SK-N-SH (cell line): ENCODE measurements around the gene TBCE. TPM values are rescaled to one million over a fixed set of nuclear protein-coding genes. Genes with fewer than 3 reads are reported as not detected.

Experiments
- CTCF ChIA-PET: fragments of 300-600, 350-600 bp; formaldehyde crosslinking; extraction: SDS; loops from one replicate; lab custom pipeline; 2021; lab: Yijun Ruan, JAX
- POLR2A ChIA-PET: fragments of 350-600 bp; sonication (Branson Sonifier 250); formaldehyde crosslinking; extraction: SDS; loops from one replicate; lab custom pipeline; 2020; ENCODE audit warnings: antibody characterized with exemption, inconsistent platforms; lab: Yijun Ruan, JAX
- DNase-seq: peaks from one replicate; pipeline ENCODE4 v3.0.0; 2012
- H2AFZ ChIP-seq: fragments of 200-600 bp; sonication (generic); 2 replicates; pipeline ENCODE4 v1.8.1; 2016; ENCODE audit warnings: antibody characterized with exemption, mild to moderate bottlenecking, low read depth
- H3F3A ChIP-seq: fragments of 200-600 bp; sonication (generic); replicated peaks from 2 replicates; pipeline ENCODE3; 2016; ENCODE audit warnings: antibody characterized with exemption, mild to moderate bottlenecking; ENCODE audit not compliant: insufficient read depth
- H3K27ac ChIP-seq, 2 experiments: fragments of 200-500 bp in 1 of 2; fragments of 200-600 bp in 1 of 2; sonication (Bioruptor generic) in 1 of 2; sonication (generic), shearing (Covaris generic) in 1 of 2; 2 replicates each; pipeline versions ENCODE4 v1.5.1 to v1.6.1; 2014 to 2016; ENCODE audit warnings: low read depth in 2 of 2, inconsistent platforms in 1 of 2, low read length in 1 of 2, mild to moderate bottlenecking in 1 of 2, mixed read lengths in 1 of 2
- H3K27me3 ChIP-seq: fragments of 200-600 bp; sonication (generic), shearing (Covaris generic); 2 replicates; pipeline ENCODE4 v1.6.1; 2016; ENCODE audit warnings: mixed run types; ENCODE audit not compliant: insufficient read depth
- H3K36me3 ChIP-seq, 2 experiments: fragments of 200-500 bp in 1 of 2; fragments of 200-600 bp in 1 of 2; sonication (Bioruptor generic) in 1 of 2; sonication (generic) in 1 of 2; replicated peaks in 1 of 2; 2 replicates each; pipeline versions ENCODE3 to v1.5.1; 2014 to 2016; ENCODE audit warnings: low read length in 1 of 2, mild to moderate bottlenecking in 1 of 2; ENCODE audit not compliant: insufficient read depth in 2 of 2, control insufficient read depth in 1 of 2
- H3K4me1 ChIP-seq, 2 experiments: fragments of 200-500 bp in 1 of 2; fragments of 200-600 bp in 1 of 2; sonication (Bioruptor generic) in 1 of 2; sonication (generic), shearing (Covaris generic) in 1 of 2; 2 replicates each; pipeline versions ENCODE4 v1.5.1 to v1.6.1; 2014 to 2016; ENCODE audit warnings: low read depth in 1 of 2, low read length in 1 of 2, mixed run types in 1 of 2; ENCODE audit not compliant: insufficient read depth in 2 of 2, control insufficient read depth in 1 of 2
- H3K4me2 ChIP-seq: fragments of 200-600 bp; sonication (generic), shearing (Covaris generic); 2 replicates; pipeline ENCODE4 v1.6.1; 2017; ENCODE audit warnings: mixed run types
- H3K4me3 ChIP-seq, 2 experiments: fragments of 200-500 bp in 1 of 2; fragments of 200-600 bp in 1 of 2; sonication (Bioruptor generic) in 1 of 2; sonication (generic), shearing (Covaris generic) in 1 of 2; 2 replicates each; pipeline versions ENCODE4 v1.5.1 to v1.8.1; 2014 to 2016; ENCODE audit warnings: low read depth in 2 of 2, inconsistent platforms in 1 of 2, low read length in 1 of 2, mild to moderate bottlenecking in 1 of 2, mixed read lengths in 1 of 2, moderate library complexity in 1 of 2
- H3K79me2 ChIP-seq: fragments of 200-600 bp; sonication (generic); 2 replicates; pipeline ENCODE4 v1.8.1; 2017; ENCODE audit warnings: mild to moderate bottlenecking; ENCODE audit not compliant: insufficient read depth
- H3K9ac ChIP-seq: fragments of 200-600 bp; sonication (generic); 2 replicates; pipeline ENCODE4 v1.6.1; 2017; ENCODE audit warnings: mixed run types
- H3K9me2 ChIP-seq: fragments of 200-600 bp; sonication (generic); 2 replicates; pipeline ENCODE4 v1.6.1; 2017; ENCODE audit warnings: mixed run types
- H3K9me3 ChIP-seq: fragments of 200-600 bp; sonication (generic); 2 replicates; pipeline ENCODE4 v1.6.1; 2017; ENCODE audit warnings: mixed run types, mild to moderate bottlenecking, moderate library complexity
- H4K20me1 ChIP-seq: fragments of 200-600 bp; sonication (generic); 2 replicates; pipeline ENCODE4 v1.6.1; 2017; ENCODE audit warnings: mild to moderate bottlenecking, mixed run types; ENCODE audit not compliant: insufficient read depth
- EP300 ChIP-seq, 2 experiments: IDR thresholded peaks; 2 replicates each; pipeline versions ENCODE4 v1.4.0 to v1.6.1; 2012; ENCODE audit warnings: borderline replicate concordance in 1 of 2, low read depth in 1 of 2, low read length in 1 of 2
- EZH2phosphoT487 ChIP-seq: fragments of 200-600 bp; sonication (generic); IDR thresholded peaks from 2 replicates; pipeline ENCODE4 v1.6.1; 2017; ENCODE audit warnings: low read depth, mixed run types, mild to moderate bottlenecking, antibody characterized with exemption, moderate library complexity, borderline replicate concordance
- FOXJ3 ChIP-seq: sonication (generic); formaldehyde crosslinking; IDR thresholded peaks from 2 replicates; pipeline ENCODE4 v1.5.1; 2020; ENCODE audit warnings: mild to moderate bottlenecking, missing genetic modification reagents
- FOXM1 ChIP-seq: IDR thresholded peaks from 2 replicates; pipeline ENCODE4 v1.4.0; 2012; ENCODE audit warnings: low read depth, mild to moderate bottlenecking
- MEF2A ChIP-seq: IDR thresholded peaks from 2 replicates; pipeline ENCODE4 v1.4.0; 2012; ENCODE audit warnings: low read depth, borderline replicate concordance
- NRF1 ChIP-seq: IDR thresholded peaks from 2 replicates; pipeline ENCODE4 v1.6.1; 2012; ENCODE audit warnings: low read depth, mild to moderate bottlenecking, low read length
- POLR2AphosphoS5 ChIP-seq: IDR thresholded peaks from 2 replicates; pipeline ENCODE4 v1.6.1; 2012; ENCODE audit warnings: low read depth, low read length
- SIN3A ChIP-seq: IDR thresholded peaks from 2 replicates; pipeline ENCODE4 v1.6.1; 2012; ENCODE audit warnings: low read depth, mild to moderate bottlenecking, low read length, moderate library complexity, borderline replicate concordance
- YY1 ChIP-seq: IDR thresholded peaks from 2 replicates; pipeline ENCODE4 v1.4.0; 2012; ENCODE audit warnings: low read depth, mild to moderate bottlenecking
- WGBS: methylation state at CpG from one replicate; pipeline ENCODE4 v1.1.6; 2017; ENCODE audit warnings: low lambda C conversion rate; 5-methylcytosine and 5-hydroxymethylcytosine counted together
- polyA plus RNA-seq, 3 experiments: library from polyadenylated mRNA; depleted of rRNA; stranded (reverse); fragments of >200 nt; gene quantifications; 2 replicates each; pipeline ENCODE4 v1.2.3, GENCODE V29; 2012
- TF ChIP-seq, protein P1 (sequence below): IDR thresholded peaks from 2 replicates; pipeline ENCODE4 v1.6.1; 2012; ENCODE audit warnings: mild to moderate bottlenecking, low read depth, low read length, moderate library complexity
- TF ChIP-seq, protein P2 (sequence below): fragments of 150-350 bp; IDR thresholded peaks from 2 replicates; pipeline ENCODE4 v1.6.1; 2016; ENCODE audit warnings: mild to moderate bottlenecking, low read depth, low read length
- TF ChIP-seq, protein P3 (sequence below): IDR thresholded peaks from 2 replicates; pipeline ENCODE4 v1.4.0; 2012; ENCODE audit warnings: low read depth, borderline replicate concordance

Gene TBCE
- polyA plus RNA-seq, 1 of the 3 experiments (the other 2 are of a cell fraction), result 18.3 TPM

DNA sequence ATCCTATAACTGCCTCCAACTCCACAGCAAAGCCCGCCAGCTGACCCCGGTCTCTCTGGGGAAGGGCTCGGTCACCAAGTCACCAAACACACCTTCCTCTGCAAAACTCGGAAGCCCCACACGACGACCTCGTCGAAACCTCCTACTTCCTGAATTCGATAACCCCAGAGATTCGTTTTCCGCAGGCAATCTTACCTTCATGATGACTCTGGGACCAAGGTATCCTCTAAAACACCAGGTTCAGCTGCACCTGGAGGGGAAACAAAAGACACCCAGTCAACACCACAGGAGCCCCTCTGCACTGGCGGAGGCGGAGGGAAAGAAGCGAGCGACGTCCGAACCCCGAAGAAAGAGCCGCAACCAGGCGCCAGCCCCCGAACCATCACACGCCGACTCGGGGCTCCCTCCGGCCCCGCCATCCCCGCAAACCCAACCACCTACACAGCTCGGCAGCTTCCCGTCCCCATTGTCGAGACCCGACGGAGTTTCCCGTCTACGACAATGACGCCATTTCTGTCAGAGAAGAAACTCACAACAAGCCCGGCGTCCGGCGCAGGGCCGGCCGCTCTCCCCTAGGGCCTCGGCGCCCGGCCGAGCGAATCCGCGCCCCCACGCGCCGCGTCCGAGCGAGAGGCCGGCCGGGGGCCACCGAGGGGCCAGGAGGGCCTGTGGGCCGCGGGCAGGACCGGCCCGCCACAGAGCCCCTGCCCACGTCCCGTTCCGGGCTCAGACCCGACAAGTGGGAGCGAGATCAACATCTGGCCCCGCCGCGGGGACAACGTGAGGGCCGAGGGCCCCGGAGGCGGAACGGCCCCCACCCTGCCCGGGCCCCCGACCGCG lies 40.3 kb upstream of the TBCE start:
- Histone ChIP-seq H3F3A (peaks cover 19% of the 10 kb centered on the region), H3K4me2 (peak overlapping the region; percentile 94), H3K27ac (peak overlapping the region; percentile 90 to 98), H3K27me3 (no peaks in the 10 kb centered on the region), H3K9me2 (no peaks in the 10 kb centered on the region), H3K79me2 (peaks cover 87% of the 10 kb centered on the region), H3K4me1 (peaks cover 13 to 28% of the 10 kb centered on the region in 2 experiments; a peak in 3 of 4 replicates), H3K9me3 (no peaks in the 10 kb centered on the region), H3K4me3 (peak overlapping the region; percentile 81 to 86), H2AFZ (no peak overlapping the region), H3K9ac (peak overlapping the region; percentile 91), H4K20me1 (peaks cover 65% of the 10 kb centered on the region), H3K36me3 (peaks cover 16 to 32% of the 10 kb centered on the region in 2 experiments)
- under 1% methylated on average over 47 of the region's 78 CpGs for WGBS
- CTCF ChIA-PET, result interaction anchor here (1.4 to 5.9 kb wide), 2 partner anchors 75 to 90 kb away, joined by 5 to 34 read pairs; no protein-coding TSS in a partner anchor
- TF ChIP-seq YY1 (no peak), MEF2A (no peak), FOXM1 (no peak), NRF1 (no peak), SIN3A (0 out of 2 replicates have a peak, but pooled peaks have one; percentile 8), EZH2phosphoT487 (no peak), EP300 (IDR thresholded peaks at IDR 0.05; ENCODE audit: borderline replicate concordance in 1 of 2, low read depth in 1 of 2, low read length in 1 of 2) (no peak), FOXJ3 (CRISPR knock-in tag) (no peak)
- TF ChIP-seq, protein P1, sequence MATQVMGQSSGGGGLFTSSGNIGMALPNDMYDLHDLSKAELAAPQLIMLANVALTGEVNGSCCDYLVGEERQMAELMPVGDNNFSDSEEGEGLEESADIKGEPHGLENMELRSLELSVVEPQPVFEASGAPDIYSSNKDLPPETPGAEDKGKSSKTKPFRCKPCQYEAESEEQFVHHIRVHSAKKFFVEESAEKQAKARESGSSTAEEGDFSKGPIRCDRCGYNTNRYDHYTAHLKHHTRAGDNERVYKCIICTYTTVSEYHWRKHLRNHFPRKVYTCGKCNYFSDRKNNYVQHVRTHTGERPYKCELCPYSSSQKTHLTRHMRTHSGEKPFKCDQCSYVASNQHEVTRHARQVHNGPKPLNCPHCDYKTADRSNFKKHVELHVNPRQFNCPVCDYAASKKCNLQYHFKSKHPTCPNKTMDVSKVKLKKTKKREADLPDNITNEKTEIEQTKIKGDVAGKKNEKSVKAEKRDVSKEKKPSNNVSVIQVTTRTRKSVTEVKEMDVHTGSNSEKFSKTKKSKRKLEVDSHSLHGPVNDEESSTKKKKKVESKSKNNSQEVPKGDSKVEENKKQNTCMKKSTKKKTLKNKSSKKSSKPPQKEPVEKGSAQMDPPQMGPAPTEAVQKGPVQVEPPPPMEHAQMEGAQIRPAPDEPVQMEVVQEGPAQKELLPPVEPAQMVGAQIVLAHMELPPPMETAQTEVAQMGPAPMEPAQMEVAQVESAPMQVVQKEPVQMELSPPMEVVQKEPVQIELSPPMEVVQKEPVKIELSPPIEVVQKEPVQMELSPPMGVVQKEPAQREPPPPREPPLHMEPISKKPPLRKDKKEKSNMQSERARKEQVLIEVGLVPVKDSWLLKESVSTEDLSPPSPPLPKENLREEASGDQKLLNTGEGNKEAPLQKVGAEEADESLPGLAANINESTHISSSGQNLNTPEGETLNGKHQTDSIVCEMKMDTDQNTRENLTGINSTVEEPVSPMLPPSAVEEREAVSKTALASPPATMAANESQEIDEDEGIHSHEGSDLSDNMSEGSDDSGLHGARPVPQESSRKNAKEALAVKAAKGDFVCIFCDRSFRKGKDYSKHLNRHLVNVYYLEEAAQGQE, result no peak
- POLR2A ChIA-PET, result interaction anchor here (1.8 kb wide), 1 partner anchor 40 kb away, joined by 6 read pairs; the partner anchor contains the start of gene TBCE
- DNase-seq, result peak; percentile 70

DNA sequence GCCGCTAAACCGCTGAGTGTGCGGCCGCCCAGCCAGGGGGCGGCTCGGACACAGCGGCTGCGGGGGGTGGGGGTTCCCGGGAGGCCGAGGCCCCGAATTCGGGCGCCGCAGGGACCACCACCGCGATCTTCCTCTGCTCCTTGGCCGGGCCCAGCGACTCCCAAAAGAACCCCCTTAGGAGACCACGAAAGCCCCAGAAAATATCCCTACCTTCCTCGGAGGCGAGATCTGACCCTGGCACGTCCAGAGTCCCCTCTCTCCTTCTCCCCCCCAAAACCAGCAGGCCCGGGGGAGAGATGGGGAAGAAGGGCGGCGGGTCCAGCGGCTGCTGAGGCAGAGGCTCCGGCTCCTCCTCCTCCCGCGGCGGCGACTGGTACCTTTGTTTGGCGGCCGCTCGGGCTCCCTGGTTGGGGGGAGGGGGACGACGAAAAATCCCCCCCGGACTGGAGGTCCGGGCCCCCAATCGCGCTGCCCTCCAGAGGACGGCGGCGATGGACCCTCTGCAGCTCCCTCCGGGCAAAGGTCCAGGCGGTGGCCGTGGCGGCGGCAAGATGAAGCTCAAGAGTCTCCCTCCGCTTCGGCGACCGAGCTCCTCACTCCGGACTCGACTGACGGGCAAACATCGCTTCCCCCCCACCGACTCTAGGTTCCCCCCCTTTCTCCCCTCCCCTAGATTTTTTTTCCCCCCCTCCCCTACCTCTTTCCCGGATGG lies 39.5 kb upstream of the TBCE start, which contains the start of gene ARID4B:
ARID4B (minus strand) TSS at position 621 of the 712 bp plus-strand sequence. CDS start 1,260 bp downstream, outside the sequence.
- peak within 1 kb of the TSS; percentile 96 to 99 for H3K27ac ChIP-seq
- WGBS, result under 1% methylated on average over 24 of the region's 58 CpGs
- peaks cover 65% of the 10 kb centered on the region for H4K20me1 ChIP-seq
- peak within 1 kb of the TSS; percentile 86 for H3K4me3 ChIP-seq
- no peaks in the 10 kb centered on the region for H3K9me3 ChIP-seq
- no peaks in the 10 kb centered on the region for H3K27me3 ChIP-seq
- peaks cover 87% of the 10 kb centered on the region for H3K79me2 ChIP-seq
- H3K4me2 ChIP-seq, result peak within 1 kb of the TSS; percentile 94
- ChIA-PET CTCF (interaction anchor here (1.4 to 5.9 kb wide), 4 partner anchors 64 to 88 kb away, joined by 3 to 34 read pairs (median 19); no protein-coding TSS in a partner anchor), POLR2A (interaction anchor here (1.3 to 1.8 kb wide), 2 partner anchors 40 to 87 kb away, joined by 5 to 6 read pairs; partner anchors contain the start of gene TBCE)
- peaks cover 19% of the 10 kb centered on the region for H3F3A ChIP-seq
- peaks cover 14 to 33% of the 10 kb centered on the region in 2 experiments for H3K36me3 ChIP-seq
- H3K4me1 ChIP-seq, result peaks cover 13 to 28% of the 10 kb centered on the region in 2 experiments; a peak in 3 of 4 replicates
- DNase-seq, result peak; percentile 95
- no peaks in the 10 kb centered on the region for H3K9me2 ChIP-seq
- peak within 1 kb of the TSS; percentile 91 for H3K9ac ChIP-seq
- H2AFZ ChIP-seq, result peak within 1 kb of the TSS; percentile 80
- peak; percentile 79 for TF ChIP-seq POLR2AphosphoS5
- TF ChIP-seq, protein P1, result 0 out of 2 replicates have a peak, but pooled peaks have one; percentile 23
- no peak for TF ChIP-seq EP300 (IDR thresholded peaks at IDR 0.05; ENCODE audit: borderline replicate concordance in 1 of 2, low read depth in 1 of 2, low read length in 1 of 2)
- TF ChIP-seq, protein P2, sequence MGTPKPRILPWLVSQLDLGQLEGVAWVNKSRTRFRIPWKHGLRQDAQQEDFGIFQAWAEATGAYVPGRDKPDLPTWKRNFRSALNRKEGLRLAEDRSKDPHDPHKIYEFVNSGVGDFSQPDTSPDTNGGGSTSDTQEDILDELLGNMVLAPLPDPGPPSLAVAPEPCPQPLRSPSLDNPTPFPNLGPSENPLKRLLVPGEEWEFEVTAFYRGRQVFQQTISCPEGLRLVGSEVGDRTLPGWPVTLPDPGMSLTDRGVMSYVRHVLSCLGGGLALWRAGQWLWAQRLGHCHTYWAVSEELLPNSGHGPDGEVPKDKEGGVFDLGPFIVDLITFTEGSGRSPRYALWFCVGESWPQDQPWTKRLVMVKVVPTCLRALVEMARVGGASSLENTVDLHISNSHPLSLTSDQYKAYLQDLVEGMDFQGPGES, result no peak
- TF ChIP-seq, protein P3, sequence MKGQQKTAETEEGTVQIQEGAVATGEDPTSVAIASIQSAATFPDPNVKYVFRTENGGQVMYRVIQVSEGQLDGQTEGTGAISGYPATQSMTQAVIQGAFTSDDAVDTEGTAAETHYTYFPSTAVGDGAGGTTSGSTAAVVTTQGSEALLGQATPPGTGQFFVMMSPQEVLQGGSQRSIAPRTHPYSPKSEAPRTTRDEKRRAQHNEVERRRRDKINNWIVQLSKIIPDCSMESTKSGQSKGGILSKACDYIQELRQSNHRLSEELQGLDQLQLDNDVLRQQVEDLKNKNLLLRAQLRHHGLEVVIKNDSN, result 0 out of 2 replicates have a peak, but pooled peaks have one; percentile 11
